ENCODE measurements around the gene WDR74.
A peak's percentile ranks its signal among the peaks of the same experiment; 100 is the strongest.
"Not testable (repeated sequence)": the region's sequence is repeated elsewhere in the genome, so short reads cannot be mapped to it uniquely, and the experiment has no call there.

Gene WDR74

GRCh38 chr11:62863687-62864335, 24.4 kb upstream of the WDR74 start:
- H3K79me1 ChIP-seq (ENCODE audit: low read length): peaks cover 7% of the 10 kb centered on the region
- peaks cover 76% of the 10 kb centered on the region for H3K79me2 ChIP-seq (ENCODE audit: control insufficient read depth, insufficient read depth, low read length)
- DNase-seq: no peak
- H2BK15ac ChIP-seq (replicated peaks; ENCODE audit: low read depth): no peak overlapping the region
- H3K4me1 ChIP-seq (ENCODE audit: control insufficient read depth, low read depth, low read length): peaks cover 10% of the 10 kb centered on the region
- H3K18ac ChIP-seq (ENCODE audit: low read length): no peak overlapping the region
- no peaks in the 10 kb centered on the region for H3K27me3 ChIP-seq (ENCODE audit: insufficient read depth, low read length, poor library complexity)
- WGBS (ENCODE audit: extremely low coverage, insufficient coverage, low lambda C conversion rate): no CpG with 5 or more reads among the region's 4 CpGs
- peak overlapping the region; percentile 69 for H2AK5ac ChIP-seq (ENCODE audit: low read length)
- H3K36me3 ChIP-seq (ENCODE audit: control insufficient read depth, insufficient read depth, low read length): peaks cover 4% of the 10 kb centered on the region
- no peak overlapping the region for H4K5ac ChIP-seq (ENCODE audit: low read length)
- H2BK5ac ChIP-seq (ENCODE audit: low read length): peak overlapping the region; percentile 69
- no peak overlapping the region for H4K8ac ChIP-seq (ENCODE audit: low read depth, low read length)
- peak overlapping the region; percentile 50 for H3K9ac ChIP-seq (ENCODE audit: low read length)
- peak overlapping the region; percentile 73 for H3K23ac ChIP-seq (ENCODE audit: low read length)
- no peak overlapping the region for H3K4ac ChIP-seq (ENCODE audit: low read depth, low read length)
- peak overlapping the region; percentile 75 for H3K27ac ChIP-seq (ENCODE audit: low read depth, low read length)
- H2BK120ac ChIP-seq (ENCODE audit: low read depth, low read length): no peak overlapping the region
- H3K4me2 ChIP-seq (ENCODE audit: low read length): peak overlapping the region; percentile 32
- H3K4me3 ChIP-seq (ENCODE audit: low read length): no peak overlapping the region
- peak overlapping the region; percentile 69 for H3K56ac ChIP-seq (ENCODE audit: low read length)

- not testable (repeated sequence) for H3K79me1 ChIP-seq (ENCODE audit: low read length); H3K27me3 ChIP-seq (ENCODE audit: insufficient read depth, low read length, poor library complexity); H2BK15ac ChIP-seq (replicated peaks; ENCODE audit: low read depth); DNase-seq; H2BK120ac ChIP-seq (ENCODE audit: low read depth, low read length); H3K36me3 ChIP-seq (ENCODE audit: control insufficient read depth, insufficient read depth, low read length); H3K18ac ChIP-seq (ENCODE audit: low read length); H4K8ac ChIP-seq (ENCODE audit: low read depth, low read length); H3K4me3 ChIP-seq (ENCODE audit: low read length); H3K4me2 ChIP-seq (ENCODE audit: low read length); H3K23ac ChIP-seq (ENCODE audit: low read length)
- Histone ChIP-seq H3K4me1 (ENCODE audit: control insufficient read depth, low read depth, low read length) (peaks cover 12% of the 10 kb centered on the region), H3K9ac (ENCODE audit: low read length) (peak overlapping the region; percentile 59), H3K56ac (ENCODE audit: low read length) (peak overlapping the region; percentile 78), H2AK5ac (ENCODE audit: low read length) (peak overlapping the region; percentile 30), H2BK5ac (ENCODE audit: low read length) (peak overlapping the region; percentile 67), H3K4ac (ENCODE audit: low read depth, low read length) (peak overlapping the region; percentile 46), H3K79me2 (ENCODE audit: control insufficient read depth, insufficient read depth, low read length) (peaks cover 79% of the 10 kb centered on the region), H3K27ac (ENCODE audit: low read depth, low read length) (peak overlapping the region; percentile 67), H4K5ac (ENCODE audit: low read length) (peak overlapping the region; percentile 81)
- WGBS (ENCODE audit: extremely low coverage, insufficient coverage, low lambda C conversion rate): no CpG with 5 or more reads among the region's 16 CpGs
These were observed 22.3 kb upstream of the WDR74 start for GRCh38 chr11:62861564-62862192.

GRCh38 chr11:62860835-62861563, 21.6 kb upstream of the WDR74 start:
- no peak overlapping the region for H2BK120ac ChIP-seq (ENCODE audit: low read depth, low read length)
- peaks cover 80% of the 10 kb centered on the region for H3K79me2 ChIP-seq (ENCODE audit: control insufficient read depth, insufficient read depth, low read length)
- no peak overlapping the region for H2BK15ac ChIP-seq (replicated peaks; ENCODE audit: low read depth)
- no peak overlapping the region for H3K23ac ChIP-seq (ENCODE audit: low read length)
- H3K27me3 ChIP-seq (ENCODE audit: insufficient read depth, low read length, poor library complexity): no peaks in the 10 kb centered on the region
- H3K4ac ChIP-seq (ENCODE audit: low read depth, low read length): peak overlapping the region; percentile 37
- H3K18ac ChIP-seq (ENCODE audit: low read length): peak overlapping the region; percentile 25
- H3K4me3 ChIP-seq (ENCODE audit: low read length): no peak overlapping the region
- peaks cover 12% of the 10 kb centered on the region for H3K4me1 ChIP-seq (ENCODE audit: control insufficient read depth, low read depth, low read length)
- no CpG with 5 or more reads among the region's 5 CpGs for WGBS (ENCODE audit: extremely low coverage, insufficient coverage, low lambda C conversion rate)
- no peak for DNase-seq
- H3K56ac ChIP-seq (ENCODE audit: low read length): peak overlapping the region; percentile 78
- H3K79me1 ChIP-seq (ENCODE audit: low read length): peaks cover 7% of the 10 kb centered on the region
- H4K8ac ChIP-seq (ENCODE audit: low read depth, low read length): no peak overlapping the region
- peak overlapping the region; percentile 30 for H2AK5ac ChIP-seq (ENCODE audit: low read length)
- H4K5ac ChIP-seq (ENCODE audit: low read length): peak overlapping the region; percentile 81
- H2BK5ac ChIP-seq (ENCODE audit: low read length): peak overlapping the region; percentile 67
- H3K36me3 ChIP-seq (ENCODE audit: control insufficient read depth, insufficient read depth, low read length): peaks cover 4% of the 10 kb centered on the region
- peak overlapping the region; percentile 15 for H3K4me2 ChIP-seq (ENCODE audit: low read length)
- H3K9ac ChIP-seq (ENCODE audit: low read length): peak overlapping the region; percentile 59
- peak overlapping the region; percentile 67 for H3K27ac ChIP-seq (ENCODE audit: low read depth, low read length)

GRCh38 chr11:62859281-62859703, 19.9 kb upstream of the WDR74 start:
- H3K36me3 ChIP-seq (ENCODE audit: control insufficient read depth, insufficient read depth, low read length); H3K79me1 ChIP-seq (ENCODE audit: low read length); H3K4me2 ChIP-seq (ENCODE audit: low read length); H3K4me3 ChIP-seq (ENCODE audit: low read length); H4K8ac ChIP-seq (ENCODE audit: low read depth, low read length); H3K4ac ChIP-seq (ENCODE audit: low read depth, low read length); H2AK5ac ChIP-seq (ENCODE audit: low read length); H3K18ac ChIP-seq (ENCODE audit: low read length); H2BK120ac ChIP-seq (ENCODE audit: low read depth, low read length); DNase-seq; H3K27me3 ChIP-seq (ENCODE audit: insufficient read depth, low read length, poor library complexity); H4K5ac ChIP-seq (ENCODE audit: low read length); H2BK15ac ChIP-seq (replicated peaks; ENCODE audit: low read depth); H2BK5ac ChIP-seq (ENCODE audit: low read length): not testable (repeated sequence)
- WGBS (ENCODE audit: extremely low coverage, insufficient coverage, low lambda C conversion rate): no CpG with 5 or more reads among the region's 8 CpGs
- Histone ChIP-seq H3K9ac (ENCODE audit: low read length) (peak overlapping the region; percentile 55), H3K23ac (ENCODE audit: low read length) (peak overlapping the region; percentile 18), H3K56ac (ENCODE audit: low read length) (peak overlapping the region; percentile 47), H3K27ac (ENCODE audit: low read depth, low read length) (peak overlapping the region; percentile 33), H3K4me1 (ENCODE audit: control insufficient read depth, low read depth, low read length) (peaks cover 12% of the 10 kb centered on the region), H3K79me2 (ENCODE audit: control insufficient read depth, insufficient read depth, low read length) (peaks cover 79% of the 10 kb centered on the region)

DNA sequence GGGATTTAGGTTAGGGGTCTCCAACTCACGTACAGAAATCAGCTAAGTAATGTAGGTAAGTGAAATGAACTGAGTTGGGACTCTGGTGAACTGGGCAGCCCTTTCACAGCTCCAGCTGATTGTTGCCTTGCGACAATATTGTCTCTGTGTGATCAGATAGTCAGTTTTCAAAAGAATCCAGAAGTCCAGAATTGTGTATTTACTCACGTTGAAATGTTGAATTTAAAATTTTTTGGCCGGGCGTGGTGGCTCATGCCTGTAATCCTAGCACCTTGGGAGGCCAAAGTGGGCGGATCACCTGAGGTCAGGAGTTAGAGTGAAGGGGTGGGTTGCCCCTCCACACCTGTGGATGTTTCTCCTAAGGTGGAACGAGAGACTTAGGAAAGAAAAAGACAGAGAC, 18.8 kb upstream of the WDR74 start:
- Histone ChIP-seq H3K27ac (ENCODE audit: low read depth, low read length) (peak overlapping the region; percentile 16), H2AK5ac (ENCODE audit: low read length) (peak overlapping the region; percentile 65), H3K79me2 (ENCODE audit: control insufficient read depth, insufficient read depth, low read length) (peaks cover 80% of the 10 kb centered on the region), H3K9ac (ENCODE audit: low read length) (peak overlapping the region; percentile 94), H2BK5ac (ENCODE audit: low read length) (peak overlapping the region; percentile 42), H3K4me2 (ENCODE audit: low read length) (peak overlapping the region; percentile 88), H4K8ac (ENCODE audit: low read depth, low read length) (no peak overlapping the region), H3K18ac (ENCODE audit: low read length) (no peak overlapping the region), H2BK15ac (replicated peaks; ENCODE audit: low read depth) (no peak overlapping the region), H3K36me3 (ENCODE audit: control insufficient read depth, insufficient read depth, low read length) (peaks cover 14% of the 10 kb centered on the region), H3K27me3 (ENCODE audit: insufficient read depth, low read length, poor library complexity) (no peaks in the 10 kb centered on the region), H2BK120ac (ENCODE audit: low read depth, low read length) (no peak overlapping the region), H3K4me1 (ENCODE audit: control insufficient read depth, low read depth, low read length) (peaks cover 5% of the 10 kb centered on the region), H3K4me3 (ENCODE audit: low read length) (peak overlapping the region; percentile 62), H3K56ac (ENCODE audit: low read length) (peak overlapping the region; percentile 91), H3K23ac (ENCODE audit: low read length) (no peak overlapping the region), H3K79me1 (ENCODE audit: low read length) (peaks cover 1% of the 10 kb centered on the region), H3K4ac (ENCODE audit: low read depth, low read length) (no peak overlapping the region), H4K5ac (ENCODE audit: low read length) (no peak overlapping the region)
- no peak for DNase-seq
- no CpG with 5 or more reads among the region's 7 CpGs for WGBS (ENCODE audit: extremely low coverage, insufficient coverage, low lambda C conversion rate)
